ENCODE results near the gene MRGPRF.
"Not testable (repeated sequence)": the region's sequence is repeated elsewhere in the genome, so short reads cannot be mapped to it uniquely, and the experiment has no call there.

MRGPRF gene

GRCh38 chr11:68987211-68987610, 25.8 kb downstream of the MRGPRF start:
- DNase-seq (ENCODE audit: low spot score) = no peak

DNA sequence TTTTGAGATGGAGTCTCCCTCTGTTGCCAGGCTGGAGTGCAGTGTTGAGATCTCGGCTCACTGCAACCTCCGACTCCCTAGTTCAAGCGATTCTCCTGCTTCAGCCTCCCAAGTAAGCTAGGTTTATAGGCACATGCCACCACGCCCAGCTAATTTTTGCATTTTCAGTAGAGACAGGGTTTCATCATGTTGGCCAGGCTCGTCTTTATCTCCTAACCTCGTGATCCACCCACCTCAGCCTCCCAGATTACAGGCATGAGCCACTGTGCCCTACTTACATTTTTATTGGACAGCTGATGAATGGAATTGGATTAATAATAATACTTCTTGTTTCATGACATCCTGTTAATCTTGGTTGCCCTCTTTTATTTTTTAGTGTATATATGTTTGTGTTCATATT, 29.2 kb downstream of the MRGPRF start:
- no peak for DNase-seq (ENCODE audit: low spot score)

- DNase-seq (ENCODE audit: low spot score) = no peak
These were observed 30.9 kb downstream of the MRGPRF start for GRCh38 chr11:68982134-68982533.

GRCh38 chr11:68980776-68981065, 32.3 kb downstream of the MRGPRF start, which contains the start of gene MRGPRD:
MRGPRD (minus strand) TSS chr11:68980986; CDS start chr11:68980986, 0 bp downstream.
- no peak for DNase-seq (ENCODE audit: low spot score)

DNA sequence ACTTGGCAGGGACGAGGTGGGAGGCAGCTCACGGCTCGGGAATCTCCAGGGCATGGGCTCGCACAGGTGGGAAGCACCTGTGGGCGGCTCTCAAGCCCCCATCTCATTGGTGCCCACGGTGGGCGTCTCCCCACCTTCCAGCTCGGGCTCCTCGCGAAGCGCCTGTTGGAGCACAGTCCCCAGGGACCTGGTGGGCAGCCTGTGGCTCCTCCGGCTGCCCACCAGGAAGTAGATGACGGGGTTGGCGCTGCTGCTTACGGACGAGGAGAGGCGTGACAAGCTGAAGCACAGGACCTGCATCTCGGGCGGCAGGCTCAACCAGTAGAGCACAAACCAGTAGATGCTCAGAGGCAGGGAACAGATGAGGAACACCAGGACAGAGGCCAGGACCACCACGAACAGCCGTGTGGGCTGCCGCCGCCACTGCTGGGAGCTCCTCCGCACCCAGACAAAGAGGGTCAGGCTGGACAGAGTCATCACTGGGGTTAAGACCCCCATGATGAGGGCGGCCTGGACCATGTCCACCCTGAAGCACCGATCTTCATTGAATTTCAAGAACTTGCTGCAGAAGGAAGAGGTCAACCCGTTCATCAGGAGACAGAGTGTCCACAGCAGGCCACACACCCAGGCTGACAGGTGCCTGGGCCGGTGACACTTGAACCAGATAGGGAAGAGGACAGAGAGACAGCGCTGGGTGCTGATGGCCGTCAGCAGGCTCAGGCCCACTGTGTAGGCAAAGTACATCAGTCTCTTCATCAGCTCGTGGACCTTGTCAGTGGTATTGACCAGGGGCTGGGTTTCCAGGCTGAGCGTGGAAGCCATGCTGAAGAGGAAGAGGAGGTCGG, 32.9 kb downstream of the MRGPRF start:
- DNase-seq (ENCODE audit: low spot score) = no peak

GRCh38 chr11:68978931-68979594, 34.0 kb downstream of the MRGPRF start:
- DNase-seq (ENCODE audit: low spot score) = no peak

DNA sequence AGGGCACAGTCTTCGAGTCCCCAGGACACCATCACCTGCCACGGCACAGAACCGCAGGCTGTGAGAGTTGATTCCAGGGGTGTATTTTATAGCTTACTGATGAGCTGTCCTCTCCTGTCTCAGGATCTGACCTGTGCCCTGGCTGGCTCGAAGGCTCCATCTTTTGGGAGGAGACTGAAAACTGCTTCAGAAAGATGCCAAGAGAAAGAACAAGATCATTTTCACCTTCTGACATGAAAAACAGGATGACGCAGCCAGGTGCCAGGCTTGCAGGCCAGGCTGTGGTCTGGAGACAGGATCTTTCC, 34.5 kb downstream of the MRGPRF start:
- DNase-seq (ENCODE audit: low spot score) = no peak

DNA sequence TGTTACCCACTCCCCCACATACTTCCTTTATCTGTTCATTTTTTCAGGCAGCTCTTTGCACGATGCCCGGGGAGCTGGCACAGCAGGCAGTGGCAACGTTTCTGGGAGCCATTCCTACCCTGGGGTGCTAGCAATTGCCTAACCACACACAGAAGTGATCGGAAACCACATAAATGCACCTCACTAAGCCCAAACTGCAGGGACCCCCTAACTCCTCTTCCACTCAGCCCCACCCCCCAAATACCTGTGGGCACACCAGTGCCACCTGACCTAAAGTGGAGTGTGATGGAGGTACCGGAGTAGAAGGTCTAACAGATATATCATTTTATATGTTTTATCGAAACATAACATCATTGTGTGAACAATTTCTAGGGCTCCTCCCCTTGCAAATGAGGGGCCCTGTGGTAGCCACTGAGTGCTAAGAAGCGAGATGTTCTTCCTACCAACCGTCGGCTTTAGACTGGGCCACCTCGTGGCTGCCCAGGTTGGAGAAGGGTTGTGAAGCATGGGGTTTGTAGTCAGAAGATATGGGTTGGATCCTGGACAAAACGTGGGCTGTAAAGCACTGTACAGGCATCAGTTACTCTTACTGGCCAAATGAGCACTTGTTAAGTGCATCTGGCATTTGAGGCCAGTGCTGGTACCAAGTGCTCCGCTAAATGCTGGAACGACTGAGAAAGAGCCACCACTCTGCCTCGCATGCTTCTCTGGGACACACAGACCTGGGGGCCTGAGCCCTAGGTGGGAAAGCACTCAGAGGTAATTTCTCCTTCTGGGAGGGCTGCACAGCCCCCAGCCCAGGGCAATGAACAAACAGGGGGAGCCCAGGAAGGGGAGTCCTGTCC, 35.0 kb downstream of the MRGPRF start:
- peak; percentile 38 for DNase-seq (ENCODE audit: low spot score)

GRCh38 chr11:68976563-68976962, 36.5 kb downstream of the MRGPRF start:
- peak; percentile 36 for DNase-seq (ENCODE audit: low spot score)

DNA sequence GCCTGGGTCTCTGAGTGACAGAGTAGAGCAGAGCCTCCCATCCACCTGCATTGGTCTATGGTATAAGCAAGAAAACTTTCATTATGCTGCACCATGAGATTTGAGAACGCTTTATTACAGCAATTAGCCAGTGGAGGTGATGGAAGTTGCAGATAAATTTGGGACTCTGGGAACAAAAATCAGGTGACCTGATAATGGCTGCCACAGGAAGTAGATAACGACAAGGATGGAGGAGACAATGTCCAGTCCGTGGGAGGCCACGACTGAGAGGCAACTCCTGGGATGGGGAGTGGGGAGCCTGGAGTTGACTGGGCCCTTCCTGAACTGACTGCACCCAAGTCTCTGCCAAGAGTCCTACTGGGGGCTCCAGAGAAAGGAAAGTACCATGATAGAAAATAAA, 37.0 kb downstream of the MRGPRF start:
- DNase-seq (ENCODE audit: low spot score) = peak; percentile 17

DNA sequence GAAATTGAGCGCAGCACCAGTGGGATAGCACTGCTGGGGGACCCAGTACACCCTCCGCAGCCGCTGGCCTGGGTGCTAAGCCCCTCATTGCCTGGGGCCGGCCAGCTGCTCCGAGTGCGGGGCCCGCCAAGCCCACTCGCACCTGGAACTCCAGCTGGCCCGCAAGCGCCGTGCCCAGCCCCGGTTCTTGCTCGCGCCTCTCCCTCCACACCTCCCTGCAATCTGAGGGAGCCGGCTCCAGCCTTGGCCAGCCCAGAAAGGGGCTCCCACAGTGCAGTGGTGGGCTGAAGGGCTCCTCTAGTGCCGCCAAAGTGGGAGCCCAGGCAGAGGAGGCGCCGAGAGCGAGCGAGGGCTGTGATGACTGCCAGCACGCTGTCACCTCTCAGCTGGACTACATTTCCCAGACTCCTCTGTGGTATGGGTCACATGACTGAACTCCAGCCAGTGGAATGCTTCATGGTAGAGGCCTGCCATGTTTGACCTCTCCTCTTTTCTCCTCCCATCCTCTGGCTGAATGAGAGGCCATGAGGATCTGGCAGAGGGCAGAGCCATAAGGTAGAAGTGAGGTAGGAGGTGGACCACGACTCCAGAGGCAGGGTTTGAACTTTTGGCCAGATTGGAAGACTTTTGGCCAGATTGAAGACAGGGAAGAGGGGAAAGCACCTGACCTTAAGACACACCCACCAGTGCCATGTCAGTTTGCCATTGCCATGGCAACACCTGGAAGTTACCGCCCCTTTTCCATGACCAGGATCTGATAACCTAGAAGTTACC, 38.4 kb downstream of the MRGPRF start:
- DNase-seq (ENCODE audit: low spot score) = peak; percentile 43

DNA sequence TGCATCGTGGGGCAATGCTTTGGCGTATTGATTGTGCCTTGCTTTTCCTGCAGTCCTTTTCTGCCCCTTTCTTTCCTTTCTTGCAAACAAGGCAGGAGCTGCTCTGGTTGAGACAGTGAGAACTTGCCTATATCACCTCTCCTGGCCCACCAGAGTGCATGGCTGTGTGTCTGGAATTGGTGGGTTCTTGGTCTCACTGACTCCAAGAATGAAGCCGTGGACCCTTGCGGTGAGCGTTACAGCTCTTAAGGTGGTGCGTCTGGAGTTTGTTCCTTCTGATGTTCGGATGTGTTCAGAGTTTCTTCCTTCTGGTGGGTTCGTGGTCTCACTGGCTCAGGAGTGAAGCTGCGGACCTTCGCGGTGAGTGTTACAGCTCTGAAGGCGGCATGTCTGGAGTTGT, 39.3 kb downstream of the MRGPRF start:
- not testable (repeated sequence) for DNase-seq (ENCODE audit: low spot score)

DNA sequence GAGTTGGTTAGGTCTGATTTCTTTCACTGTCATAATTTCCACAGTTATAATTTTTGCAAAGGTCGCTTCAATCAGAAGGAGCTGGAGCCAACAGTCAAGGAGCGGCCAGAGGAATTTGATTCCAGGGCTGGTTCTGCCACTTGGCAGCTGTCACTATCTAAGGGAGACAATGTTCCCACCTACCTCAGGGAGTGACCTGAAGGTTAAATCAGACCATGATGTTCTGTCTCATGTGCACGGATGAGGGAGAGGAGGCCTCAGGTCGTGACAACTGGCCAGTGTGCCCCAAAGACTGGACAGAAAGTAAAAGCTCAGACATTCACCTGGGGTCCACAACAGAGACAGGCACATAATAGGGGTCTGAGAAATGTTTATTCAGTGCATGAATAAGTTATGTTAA, 39.8 kb downstream of the MRGPRF start:
- peak; percentile 40 for DNase-seq (ENCODE audit: low spot score)

DNA sequence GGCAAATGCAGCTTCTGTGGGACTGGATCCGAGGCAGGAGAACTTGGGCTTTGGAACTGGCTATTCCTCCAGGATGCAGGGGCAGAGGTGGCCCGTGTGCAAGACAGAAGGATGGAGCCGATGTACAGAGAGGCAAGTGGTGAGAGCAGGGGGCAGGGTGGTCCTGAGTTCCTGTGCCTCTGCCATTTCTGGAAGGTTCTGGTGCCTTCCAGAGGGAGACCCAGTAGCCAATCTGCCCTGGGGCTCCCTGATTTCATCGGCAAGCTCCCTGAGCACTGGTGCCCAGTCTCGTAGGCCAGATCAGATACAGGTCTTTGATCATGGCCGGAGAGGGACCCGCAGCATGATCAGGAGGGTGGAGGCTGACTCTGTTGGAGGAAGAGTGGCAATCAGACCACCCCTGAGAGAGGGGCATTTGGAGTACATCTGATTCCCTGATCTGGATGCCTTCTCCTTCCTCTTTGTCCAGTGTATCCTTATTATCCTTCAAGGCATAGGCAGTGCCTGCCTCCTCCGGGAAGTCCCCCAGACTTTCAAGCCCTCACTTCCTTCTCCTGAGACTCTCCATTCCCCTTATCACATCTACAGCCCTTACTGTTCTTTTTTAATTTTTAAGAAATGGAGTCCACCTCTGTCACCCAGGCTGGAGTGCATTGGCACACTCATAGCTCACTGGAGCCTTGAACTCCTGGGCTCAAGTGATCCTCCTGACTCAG, 42.0 kb downstream of the MRGPRF start:
- DNase-seq (ENCODE audit: low spot score) = peak; percentile 32

- peak; percentile 32 for DNase-seq (ENCODE audit: low spot score)
These were observed 43.7 kb downstream of the MRGPRF start for GRCh38 chr11:68969386-68969785.

- no peak for DNase-seq (ENCODE audit: low spot score)
These were observed 44.5 kb downstream of the MRGPRF start for GRCh38 chr11:68968306-68969250.

GRCh38 chr11:68966894-68967780, 45.9 kb downstream of the MRGPRF start:
- no peak for DNase-seq (ENCODE audit: low spot score)

DNA sequence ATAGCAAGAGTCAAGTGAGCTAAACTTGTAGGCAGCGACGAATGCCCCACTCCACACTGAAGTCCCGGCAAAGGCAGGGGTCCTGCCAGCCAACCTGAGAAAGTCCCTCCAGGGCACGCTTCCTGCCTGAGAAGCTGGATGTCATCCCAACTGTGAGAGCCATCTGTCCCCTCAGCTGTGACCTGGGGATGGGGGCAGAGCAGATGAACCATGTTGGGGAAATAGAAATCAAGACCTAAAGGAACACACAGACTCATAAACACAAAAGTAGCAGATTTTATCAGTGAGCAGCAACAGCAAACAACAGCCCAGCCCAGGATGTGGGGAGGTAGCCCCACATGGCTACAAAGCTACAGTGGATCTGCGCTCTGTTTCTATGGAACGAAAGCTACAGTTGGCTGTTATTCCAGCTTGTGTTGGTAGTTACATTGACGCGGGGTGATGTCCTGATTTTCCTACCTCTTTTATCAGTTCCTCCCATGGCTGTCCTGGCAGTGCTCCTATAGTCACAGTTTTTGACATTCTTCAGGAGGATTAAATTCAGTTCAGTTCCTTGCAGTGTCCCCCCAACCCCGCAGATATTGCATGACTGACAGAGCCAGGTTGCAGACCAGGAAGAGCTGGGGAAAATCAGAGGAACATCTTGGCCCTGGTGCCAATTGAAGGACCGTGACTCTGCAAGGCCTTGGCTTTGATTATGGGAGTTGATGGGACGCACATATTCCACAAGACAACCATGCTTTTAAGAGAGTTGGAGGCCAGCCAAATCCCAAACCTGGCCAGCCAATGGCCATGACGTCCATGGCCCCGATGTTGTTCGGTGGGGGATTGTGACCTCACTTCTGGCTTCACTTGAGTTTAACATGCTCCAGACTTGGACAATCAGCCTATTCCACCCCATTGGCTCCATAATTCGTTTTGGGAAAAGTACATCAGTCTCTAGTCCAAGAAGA, 46.9 kb downstream of the MRGPRF start:
- no peak for DNase-seq (ENCODE audit: low spot score)

Data from ecto neural progenitor cell (in vitro differentiated cells).